Measurements from ENCODE around the gene C1QL4. TPM values are rescaled to one million over a fixed set of nuclear protein-coding genes. Genes with fewer than 3 reads are reported as not detected.

C1QL4 gene
- polyA plus RNA-seq, 1 donor from 2014 or later, result 13.7 TPM

GRCh38 chr12:49342066-49342913 is 5.3 kb upstream of the C1QL4 start:
- TF ChIP-seq TAF1 (IDR thresholded peaks at IDR 0.05; ENCODE audit: low read depth), result no peak
- TF ChIP-seq MXI1 (conservative IDR thresholded peaks at IDR 0.05; ENCODE audit: poor library complexity, severe bottlenecking), result no peak
- TF ChIP-seq SMC3 (conservative IDR thresholded peaks at IDR 0.05; ENCODE audit: poor library complexity), result peak; percentile 62
- peak; percentile 85 for TF ChIP-seq CTCF (IDR thresholded peaks at IDR 0.05; ENCODE audit: poor library complexity, severe bottlenecking)
- TF ChIP-seq EP300 (conservative IDR thresholded peaks at IDR 0.05; ENCODE audit: poor library complexity, severe bottlenecking), result no peak
- TF ChIP-seq REST (IDR thresholded peaks at IDR 0.05; ENCODE audit: borderline replicate concordance), result no peak
- no peak for TF ChIP-seq EZH2 (IDR thresholded peaks at IDR 0.05; ENCODE audit: borderline replicate concordance, insufficient read depth, low read length, poor library complexity, severe bottlenecking)
- TF ChIP-seq POLR2AphosphoS5 (IDR thresholded peaks at IDR 0.05), result no peak
- peak; percentile 56 for TF ChIP-seq RAD21 (conservative IDR thresholded peaks at IDR 0.05)
- Histone ChIP-seq H3K9me2 (ENCODE audit: insufficient read depth, low read length) (no peaks in the 10 kb centered on the region), H4K20me1 (ENCODE audit: insufficient read depth) (no peaks in the 10 kb centered on the region), H3K4me2 (ENCODE audit: low read length) (peak overlapping the region; percentile 48), H3K27ac (ENCODE audit: low read length) (no peak overlapping the region), H3K27me3 (ENCODE audit: insufficient read depth, low read depth, low read length) (peaks cover 91% of the 10 kb centered on the region), H3K36me3 (ENCODE audit: insufficient read depth, low read length) (no peaks in the 10 kb centered on the region), H3K9ac (ENCODE audit: low read length) (peak overlapping the region; percentile 31), H3K4me3 (ENCODE audit: low read length) (peak overlapping the region; percentile 60), H3K9me3 (ENCODE audit: low read length) (no peaks in the 10 kb centered on the region), H3F3A (ENCODE audit: insufficient read depth, low read length, poor library complexity, severe bottlenecking) (no peaks in the 10 kb centered on the region), H2AFZ (ENCODE audit: low read depth, low read length) (no peak overlapping the region), H3K79me2 (replicated peaks; ENCODE audit: insufficient read depth, low read length) (no peaks in the 10 kb centered on the region)

GRCh38 chr12:49341777-49342065 is 4.7 kb upstream of the C1QL4 start:
- H3K9me2 ChIP-seq (ENCODE audit: insufficient read depth, low read length), result no peaks in the 10 kb centered on the region
- H3K27ac ChIP-seq (ENCODE audit: low read length), result no peak overlapping the region
- H3K9ac ChIP-seq (ENCODE audit: low read length), result peak overlapping the region; percentile 31
- H3F3A ChIP-seq (ENCODE audit: insufficient read depth, low read length, poor library complexity, severe bottlenecking), result no peaks in the 10 kb centered on the region
- no peaks in the 10 kb centered on the region for H3K36me3 ChIP-seq (ENCODE audit: insufficient read depth, low read length)
- H3K4me2 ChIP-seq (ENCODE audit: low read length), result no peak overlapping the region
- TF ChIP-seq TAF1 (IDR thresholded peaks at IDR 0.05; ENCODE audit: low read depth) (no peak), REST (IDR thresholded peaks at IDR 0.05; ENCODE audit: borderline replicate concordance) (no peak), POLR2AphosphoS5 (IDR thresholded peaks at IDR 0.05) (no peak), RAD21 (conservative IDR thresholded peaks at IDR 0.05) (no peak), MXI1 (conservative IDR thresholded peaks at IDR 0.05; ENCODE audit: poor library complexity, severe bottlenecking) (no peak), EP300 (conservative IDR thresholded peaks at IDR 0.05; ENCODE audit: poor library complexity, severe bottlenecking) (no peak), SMC3 (conservative IDR thresholded peaks at IDR 0.05; ENCODE audit: poor library complexity) (no peak), EZH2 (IDR thresholded peaks at IDR 0.05; ENCODE audit: borderline replicate concordance, insufficient read depth, low read length, poor library complexity, severe bottlenecking) (no peak), CTCF (IDR thresholded peaks at IDR 0.05; ENCODE audit: poor library complexity, severe bottlenecking) (no peak)
- H3K27me3 ChIP-seq (ENCODE audit: insufficient read depth, low read depth, low read length), result peaks cover 91% of the 10 kb centered on the region
- H4K20me1 ChIP-seq (ENCODE audit: insufficient read depth), result no peaks in the 10 kb centered on the region
- H3K79me2 ChIP-seq (replicated peaks; ENCODE audit: insufficient read depth, low read length), result no peaks in the 10 kb centered on the region
- no peak overlapping the region for H2AFZ ChIP-seq (ENCODE audit: low read depth, low read length)
- H3K9me3 ChIP-seq (ENCODE audit: low read length), result no peaks in the 10 kb centered on the region
- H3K4me3 ChIP-seq (ENCODE audit: low read length), result peak overlapping the region; percentile 60
